SK-N-SH treated with all-trans-retinoic acid at 6 μM for 48 hours (cell line): ENCODE measurements around the gene JOSD1.

Experiments used
- ATAC-seq: fragments of 200-7000 bp; cut with Tn5 transposase; 3 replicates; pipeline ENCODE4 v1.9.1; 2020; ENCODE audit warnings: mild to moderate bottlenecking, moderate library complexity
- ARNTL ChIP-seq: fragments of 450-650 bp; formaldehyde crosslinking; IDR thresholded peaks from 2 replicates; pipeline ENCODE4 v1.5.0; 2020; ENCODE audit warnings: low read depth, mild to moderate bottlenecking, moderate library complexity, borderline replicate concordance
- BACH2 ChIP-seq: fragments of 250-450 bp; sonication (Bioruptor Pico); IDR thresholded peaks from 2 replicates; pipeline ENCODE4 v1.9.0; 2021; ENCODE audit warnings: mild to moderate bottlenecking, borderline replicate concordance
- CSDC2 ChIP-seq: fragments of 250-450 bp; sonication (Bioruptor Pico); IDR thresholded peaks from 2 replicates; pipeline ENCODE4 v1.5.0; 2020; ENCODE audit warnings: mild to moderate bottlenecking, moderate library complexity
- GLIS3 ChIP-seq: fragments of 250-450 bp; sonication (Bioruptor Pico); IDR thresholded peaks from 2 replicates; pipeline ENCODE4 v1.5.0; 2020; ENCODE audit warnings: mild to moderate bottlenecking, moderate library complexity
- OSR1 ChIP-seq: fragments of 250-450 bp; sonication (Bioruptor Pico); IDR thresholded peaks from 2 replicates; pipeline ENCODE4 v1.8.0; 2022; ENCODE audit warnings: moderate library complexity, mild to moderate bottlenecking, inconsistent platforms
- PATZ1 ChIP-seq: fragments of 250-450 bp; sonication (Bioruptor Pico); IDR thresholded peaks from 2 replicates; pipeline ENCODE4 v1.8.0; 2020; ENCODE audit warnings: mild to moderate bottlenecking, moderate library complexity, borderline replicate concordance
- POU6F1 ChIP-seq: fragments of 250-450 bp; sonication (Bioruptor Pico); IDR thresholded peaks from 2 replicates; pipeline ENCODE4 v1.8.0; 2021; ENCODE audit warnings: low read depth, mild to moderate bottlenecking, moderate library complexity, borderline replicate concordance
- RARB ChIP-seq: fragments of 250-450 bp; sonication (Bioruptor Pico); IDR thresholded peaks from 2 replicates; pipeline ENCODE4 v1.8.0; 2021; ENCODE audit warnings: mild to moderate bottlenecking, moderate library complexity
- TCF4 ChIP-seq: fragments of 250-450 bp; sonication (Bioruptor Pico); IDR thresholded peaks from 2 replicates; pipeline ENCODE4 v1.8.0; 2021; ENCODE audit warnings: mild to moderate bottlenecking, moderate library complexity, borderline replicate concordance
- TOX ChIP-seq: fragments of 250-450 bp; sonication (Bioruptor Pico); IDR thresholded peaks from 2 replicates; pipeline ENCODE4 v1.8.0; 2021; ENCODE audit warnings: mild to moderate bottlenecking, moderate library complexity, borderline replicate concordance
- TSHZ2 ChIP-seq: fragments of 250-450 bp; sonication (Bioruptor Pico); IDR thresholded peaks from 2 replicates; pipeline ENCODE4 v1.5.0; 2020; ENCODE audit warnings: mild to moderate bottlenecking, moderate library complexity
- ZFP3 ChIP-seq: fragments of 250-450 bp; sonication (Bioruptor Pico); IDR thresholded peaks from 2 replicates; pipeline ENCODE4 v1.5.0; 2020; ENCODE audit warnings: mild to moderate bottlenecking, moderate library complexity
- ZFP30 ChIP-seq: fragments of 450-650 bp; formaldehyde crosslinking; IDR thresholded peaks from 2 replicates; pipeline ENCODE4 v1.5.0; 2022; ENCODE audit warnings: mild to moderate bottlenecking, moderate library complexity
- ZNF565 ChIP-seq: fragments of 450-650 bp; formaldehyde crosslinking; conservative IDR thresholded peaks from 2 replicates; pipeline ENCODE4 v1.5.0; 2020; ENCODE audit warnings: low read depth, mild to moderate bottlenecking, moderate library complexity
- ZNF8 ChIP-seq: fragments of 450-650 bp; formaldehyde crosslinking; IDR thresholded peaks from 2 replicates; pipeline ENCODE4 v1.5.0; 2020; ENCODE audit warnings: mild to moderate bottlenecking, moderate library complexity
- TF ChIP-seq, protein P1 (sequence below): fragments of 250-450 bp; sonication (Bioruptor Pico); IDR thresholded peaks from 2 replicates; pipeline ENCODE4 v1.5.1; 2021; ENCODE audit warnings: mild to moderate bottlenecking, moderate library complexity

Gene JOSD1

GRCh38 chr22:38727530-38728451 is 27.0 kb upstream of the JOSD1 start:
- TF ChIP-seq ZFP3 (no peak), ZNF565 (CRISPR knock-in tag) (no peak)
- ATAC-seq = no peak

DNA sequence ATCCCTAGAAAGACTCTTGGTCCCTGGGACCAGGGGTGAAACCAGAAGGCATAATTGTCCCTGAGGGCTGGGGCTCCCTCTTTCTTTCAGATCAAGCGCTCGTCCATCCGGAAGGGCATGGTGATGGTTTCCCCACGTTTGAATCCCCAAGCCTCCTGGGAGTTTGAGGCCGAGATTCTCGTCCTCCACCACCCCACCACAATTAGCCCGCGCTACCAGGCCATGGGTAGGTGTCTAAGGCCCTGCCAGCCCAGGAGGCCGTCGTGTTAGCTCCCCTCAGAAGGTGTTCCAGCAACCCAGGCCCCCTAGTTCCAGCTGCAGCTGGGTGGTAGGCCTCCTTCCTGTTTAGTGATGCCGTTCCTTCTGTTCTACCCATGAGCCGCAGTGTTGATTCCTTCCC is 26.4 kb upstream of the JOSD1 start:
- no peak for ATAC-seq
- TF ChIP-seq OSR1 (CRISPR knock-in tag) (no peak), RARB (no peak), TOX (CRISPR knock-in tag) (no peak), BACH2 (CRISPR knock-in tag) (no peak), PATZ1 (CRISPR knock-in tag) (no peak), TSHZ2 (CRISPR knock-in tag) (no peak)
- TF ChIP-seq, protein P1, sequence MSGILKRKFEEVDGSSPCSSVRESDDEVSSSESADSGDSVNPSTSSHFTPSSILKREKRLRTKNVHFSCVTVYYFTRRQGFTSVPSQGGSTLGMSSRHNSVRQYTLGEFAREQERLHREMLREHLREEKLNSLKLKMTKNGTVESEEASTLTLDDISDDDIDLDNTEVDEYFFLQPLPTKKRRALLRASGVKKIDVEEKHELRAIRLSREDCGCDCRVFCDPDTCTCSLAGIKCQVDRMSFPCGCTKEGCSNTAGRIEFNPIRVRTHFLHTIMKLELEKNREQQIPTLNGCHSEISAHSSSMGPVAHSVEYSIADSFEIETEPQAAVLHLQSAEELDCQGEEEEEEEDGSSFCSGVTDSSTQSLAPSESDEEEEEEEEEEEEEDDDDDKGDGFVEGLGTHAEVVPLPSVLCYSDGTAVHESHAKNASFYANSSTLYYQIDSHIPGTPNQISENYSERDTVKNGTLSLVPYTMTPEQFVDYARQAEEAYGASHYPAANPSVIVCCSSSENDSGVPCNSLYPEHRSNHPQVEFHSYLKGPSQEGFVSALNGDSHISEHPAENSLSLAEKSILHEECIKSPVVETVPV = no peak
- TF ChIP-seq, all 23 proteins: peak for 0

DNA sequence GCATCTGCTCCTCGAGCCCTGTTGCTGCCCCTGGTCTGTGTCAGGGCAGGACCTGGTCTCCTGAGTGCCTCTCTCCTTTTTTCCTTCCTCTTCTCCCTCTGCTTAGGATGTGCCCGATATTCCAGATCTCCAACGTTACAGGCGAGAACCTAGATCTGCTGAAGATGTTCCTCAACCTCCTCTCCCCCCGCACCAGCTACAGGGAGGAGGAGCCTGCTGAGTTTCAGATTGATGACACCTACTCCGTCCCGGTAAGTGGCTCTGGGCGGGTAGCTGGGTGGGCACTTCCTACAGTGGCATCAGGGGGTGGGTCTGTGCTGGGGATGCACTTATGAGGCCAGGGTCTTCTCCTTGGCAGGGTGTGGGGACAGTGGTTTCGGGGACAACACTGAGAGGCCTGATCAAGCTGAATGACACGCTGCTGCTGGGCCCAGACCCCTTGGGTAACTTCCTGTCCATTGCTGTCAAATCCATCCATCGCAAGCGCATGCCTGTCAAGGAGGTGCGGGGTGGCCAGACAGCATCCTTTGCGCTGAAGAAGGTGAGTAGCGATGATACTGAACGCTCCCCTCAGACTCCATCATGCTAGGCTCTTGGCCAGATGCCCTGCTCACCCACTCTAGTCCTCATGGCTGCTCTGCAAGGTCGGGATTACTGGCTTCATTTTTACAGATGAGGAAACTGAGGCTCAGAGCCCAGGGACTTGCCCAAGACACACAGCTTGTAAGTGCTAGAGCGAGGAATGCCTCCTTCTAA is 25.3 kb upstream of the JOSD1 start:
- ATAC-seq = no peak
- TF ChIP-seq ZNF565 (CRISPR knock-in tag) = no peak
- TF ChIP-seq GLIS3 (CRISPR knock-in tag) = no peak
- TF ChIP-seq ARNTL (CRISPR knock-in tag) = no peak
- no peak for TF ChIP-seq CSDC2 (CRISPR knock-in tag)
- TF ChIP-seq PATZ1 (CRISPR knock-in tag) = no peak
- TF ChIP-seq BACH2 (CRISPR knock-in tag) = no peak
- TF ChIP-seq POU6F1 = no peak
- no peak for TF ChIP-seq TCF4
- no peak for TF ChIP-seq ZNF8
- TF ChIP-seq ZFP30 (CRISPR knock-in tag) = no peak
- TF ChIP-seq, protein P1 = no peak
- no peak for TF ChIP-seq RARB
- no peak for TF ChIP-seq TSHZ2 (CRISPR knock-in tag)
